Measurements from ENCODE around the gene CCL20. TPM values are rescaled to one million over a fixed set of nuclear protein-coding genes. Genes with fewer than 3 reads are reported as not detected.
A peak's percentile ranks its signal among the peaks of the same experiment; 100 is the strongest.

Gene CCL20, protein sequence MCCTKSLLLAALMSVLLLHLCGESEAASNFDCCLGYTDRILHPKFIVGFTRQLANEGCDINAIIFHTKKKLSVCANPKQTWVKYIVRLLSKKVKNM
- not detected in 2 replicates for polyA plus RNA-seq
- not detected in 2 replicates for polyA minus RNA-seq

DNA sequence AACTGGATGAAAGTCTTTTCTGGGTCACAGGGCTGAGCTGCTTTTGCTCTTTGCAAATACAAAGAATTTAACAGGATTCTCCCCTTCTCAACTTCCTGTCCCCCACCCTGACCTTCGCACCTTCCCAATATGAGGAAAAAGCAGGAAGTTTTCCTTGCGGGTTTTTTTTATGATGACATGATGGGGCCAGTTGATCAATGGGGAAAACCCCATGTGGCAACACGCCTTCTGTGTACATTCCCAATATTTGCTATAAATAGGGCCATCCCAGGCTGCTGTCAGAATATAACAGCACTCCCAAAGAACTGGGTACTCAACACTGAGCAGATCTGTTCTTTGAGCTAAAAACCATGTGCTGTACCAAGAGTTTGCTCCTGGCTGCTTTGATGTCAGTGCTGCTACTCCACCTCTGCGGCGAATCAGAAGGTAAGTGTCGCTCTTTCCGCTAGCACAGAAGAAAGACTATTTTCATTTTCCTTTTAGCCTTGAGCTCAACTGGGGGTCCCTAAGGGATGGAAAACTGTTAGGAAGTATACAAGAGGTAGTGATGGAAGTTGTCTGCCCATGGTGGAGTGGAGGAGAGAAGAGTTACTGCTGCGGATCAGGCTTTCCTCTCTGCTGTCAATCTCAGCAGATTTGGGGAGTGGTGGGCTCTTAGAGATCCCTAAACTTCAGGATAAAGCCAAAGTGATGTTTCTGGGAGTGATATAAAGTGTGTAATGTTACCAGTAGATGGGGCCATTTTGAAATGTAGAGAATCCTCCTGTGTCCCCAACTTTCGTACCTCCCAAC lies at the start of gene CCL20:
TSS of gene CCL20 (plus strand) at position 281 of the 792 bp plus-strand sequence. CDS start at position 351, 70 bp downstream.
- Histone ChIP-seq H3K27ac (ENCODE audit: low read length) (no peak within 1 kb of the TSS), H3K9me2 (ENCODE audit: insufficient read depth, low read length) (no peaks in the 10 kb centered on the region), H3K27me3 (ENCODE audit: insufficient read depth, low read depth, low read length) (no peaks in the 10 kb centered on the region), H3K4me2 (ENCODE audit: low read length) (no peak within 1 kb of the TSS), H3K4me3 (ENCODE audit: low read length) (no peak within 1 kb of the TSS), H3F3A (ENCODE audit: insufficient read depth, low read length, poor library complexity, severe bottlenecking) (no peaks in the 10 kb centered on the region), H3K36me3 (ENCODE audit: insufficient read depth, low read length) (no peaks in the 10 kb centered on the region), H3K9me3 (ENCODE audit: low read length) (no peaks in the 10 kb centered on the region), H4K20me1 (ENCODE audit: insufficient read depth) (no peaks in the 10 kb centered on the region), H2AFZ (ENCODE audit: low read depth, low read length) (no peak within 1 kb of the TSS), H3K79me2 (replicated peaks; ENCODE audit: insufficient read depth, low read length) (no peaks in the 10 kb centered on the region), H3K9ac (ENCODE audit: low read length) (no peak within 1 kb of the TSS)
- no peak for TF ChIP-seq SMC3 (conservative IDR thresholded peaks at IDR 0.05; ENCODE audit: poor library complexity)
- TF ChIP-seq EZH2 (IDR thresholded peaks at IDR 0.05; ENCODE audit: borderline replicate concordance, insufficient read depth, low read length, poor library complexity, severe bottlenecking), result no peak
- no peak for TF ChIP-seq EP300 (conservative IDR thresholded peaks at IDR 0.05; ENCODE audit: poor library complexity, severe bottlenecking)
- TF ChIP-seq RAD21 (conservative IDR thresholded peaks at IDR 0.05), result no peak
- no peak for TF ChIP-seq POLR2AphosphoS5 (IDR thresholded peaks at IDR 0.05)
- no peak for TF ChIP-seq MXI1 (conservative IDR thresholded peaks at IDR 0.05; ENCODE audit: poor library complexity, severe bottlenecking)
- no peak for TF ChIP-seq TAF1 (IDR thresholded peaks at IDR 0.05; ENCODE audit: low read depth)
- TF ChIP-seq, protein P1, sequence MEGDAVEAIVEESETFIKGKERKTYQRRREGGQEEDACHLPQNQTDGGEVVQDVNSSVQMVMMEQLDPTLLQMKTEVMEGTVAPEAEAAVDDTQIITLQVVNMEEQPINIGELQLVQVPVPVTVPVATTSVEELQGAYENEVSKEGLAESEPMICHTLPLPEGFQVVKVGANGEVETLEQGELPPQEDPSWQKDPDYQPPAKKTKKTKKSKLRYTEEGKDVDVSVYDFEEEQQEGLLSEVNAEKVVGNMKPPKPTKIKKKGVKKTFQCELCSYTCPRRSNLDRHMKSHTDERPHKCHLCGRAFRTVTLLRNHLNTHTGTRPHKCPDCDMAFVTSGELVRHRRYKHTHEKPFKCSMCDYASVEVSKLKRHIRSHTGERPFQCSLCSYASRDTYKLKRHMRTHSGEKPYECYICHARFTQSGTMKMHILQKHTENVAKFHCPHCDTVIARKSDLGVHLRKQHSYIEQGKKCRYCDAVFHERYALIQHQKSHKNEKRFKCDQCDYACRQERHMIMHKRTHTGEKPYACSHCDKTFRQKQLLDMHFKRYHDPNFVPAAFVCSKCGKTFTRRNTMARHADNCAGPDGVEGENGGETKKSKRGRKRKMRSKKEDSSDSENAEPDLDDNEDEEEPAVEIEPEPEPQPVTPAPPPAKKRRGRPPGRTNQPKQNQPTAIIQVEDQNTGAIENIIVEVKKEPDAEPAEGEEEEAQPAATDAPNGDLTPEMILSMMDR (IDR thresholded peaks at IDR 0.05; ENCODE audit: poor library complexity, severe bottlenecking), result no peak
- TF ChIP-seq, protein P2, sequence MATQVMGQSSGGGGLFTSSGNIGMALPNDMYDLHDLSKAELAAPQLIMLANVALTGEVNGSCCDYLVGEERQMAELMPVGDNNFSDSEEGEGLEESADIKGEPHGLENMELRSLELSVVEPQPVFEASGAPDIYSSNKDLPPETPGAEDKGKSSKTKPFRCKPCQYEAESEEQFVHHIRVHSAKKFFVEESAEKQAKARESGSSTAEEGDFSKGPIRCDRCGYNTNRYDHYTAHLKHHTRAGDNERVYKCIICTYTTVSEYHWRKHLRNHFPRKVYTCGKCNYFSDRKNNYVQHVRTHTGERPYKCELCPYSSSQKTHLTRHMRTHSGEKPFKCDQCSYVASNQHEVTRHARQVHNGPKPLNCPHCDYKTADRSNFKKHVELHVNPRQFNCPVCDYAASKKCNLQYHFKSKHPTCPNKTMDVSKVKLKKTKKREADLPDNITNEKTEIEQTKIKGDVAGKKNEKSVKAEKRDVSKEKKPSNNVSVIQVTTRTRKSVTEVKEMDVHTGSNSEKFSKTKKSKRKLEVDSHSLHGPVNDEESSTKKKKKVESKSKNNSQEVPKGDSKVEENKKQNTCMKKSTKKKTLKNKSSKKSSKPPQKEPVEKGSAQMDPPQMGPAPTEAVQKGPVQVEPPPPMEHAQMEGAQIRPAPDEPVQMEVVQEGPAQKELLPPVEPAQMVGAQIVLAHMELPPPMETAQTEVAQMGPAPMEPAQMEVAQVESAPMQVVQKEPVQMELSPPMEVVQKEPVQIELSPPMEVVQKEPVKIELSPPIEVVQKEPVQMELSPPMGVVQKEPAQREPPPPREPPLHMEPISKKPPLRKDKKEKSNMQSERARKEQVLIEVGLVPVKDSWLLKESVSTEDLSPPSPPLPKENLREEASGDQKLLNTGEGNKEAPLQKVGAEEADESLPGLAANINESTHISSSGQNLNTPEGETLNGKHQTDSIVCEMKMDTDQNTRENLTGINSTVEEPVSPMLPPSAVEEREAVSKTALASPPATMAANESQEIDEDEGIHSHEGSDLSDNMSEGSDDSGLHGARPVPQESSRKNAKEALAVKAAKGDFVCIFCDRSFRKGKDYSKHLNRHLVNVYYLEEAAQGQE (IDR thresholded peaks at IDR 0.05; ENCODE audit: borderline replicate concordance), result no peak

DNA sequence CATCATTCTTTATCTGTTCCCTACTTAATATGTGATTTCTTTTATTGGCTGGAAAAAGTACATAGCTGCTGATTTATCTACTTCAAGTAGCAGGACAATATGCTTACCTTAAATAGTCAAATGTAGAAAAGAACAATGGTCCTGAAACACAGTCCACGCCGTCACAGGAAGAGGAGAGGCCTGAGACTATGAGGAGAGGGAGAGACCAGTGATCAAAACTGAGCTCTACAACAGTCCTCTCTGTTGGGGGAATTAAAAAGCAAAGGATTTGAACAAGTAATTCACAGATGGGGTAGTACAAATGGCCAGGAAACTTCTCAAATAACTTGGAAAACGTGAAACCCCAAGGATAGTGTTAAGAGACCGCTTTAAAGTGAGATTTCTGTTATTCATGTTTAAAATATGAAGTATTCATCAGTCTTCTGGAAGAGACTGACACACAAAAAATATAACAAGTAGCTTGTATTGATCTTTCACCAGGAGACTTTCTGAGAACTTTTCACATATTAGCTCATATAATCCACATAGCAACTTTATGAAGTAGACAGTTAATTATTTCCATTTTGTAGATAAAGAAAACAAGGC lies 47.8 kb upstream of the CCL20 start:
- Histone ChIP-seq H2AFZ (ENCODE audit: low read depth, low read length) (no peak overlapping the region), H3K27me3 (ENCODE audit: insufficient read depth, low read depth, low read length) (no peaks in the 10 kb centered on the region), H3K9ac (ENCODE audit: low read length) (no peak overlapping the region), H3K27ac (ENCODE audit: low read length) (peak overlapping the region; percentile 26), H3F3A (ENCODE audit: insufficient read depth, low read length, poor library complexity, severe bottlenecking) (peaks cover 4% of the 10 kb centered on the region), H3K36me3 (ENCODE audit: insufficient read depth, low read length) (no peaks in the 10 kb centered on the region), H3K9me3 (ENCODE audit: low read length) (no peaks in the 10 kb centered on the region), H3K9me2 (ENCODE audit: insufficient read depth, low read length) (no peaks in the 10 kb centered on the region), H3K4me2 (ENCODE audit: low read length) (no peak overlapping the region), H3K79me2 (replicated peaks; ENCODE audit: insufficient read depth, low read length) (no peaks in the 10 kb centered on the region), H3K4me3 (ENCODE audit: low read length) (no peak overlapping the region), H4K20me1 (ENCODE audit: insufficient read depth) (no peaks in the 10 kb centered on the region)
- TF ChIP-seq, protein P1 (IDR thresholded peaks at IDR 0.05; ENCODE audit: poor library complexity, severe bottlenecking), result no peak
- TF ChIP-seq MXI1 (conservative IDR thresholded peaks at IDR 0.05; ENCODE audit: poor library complexity, severe bottlenecking) (no peak), TAF1 (IDR thresholded peaks at IDR 0.05; ENCODE audit: low read depth) (no peak), SMC3 (conservative IDR thresholded peaks at IDR 0.05; ENCODE audit: poor library complexity) (no peak), POLR2AphosphoS5 (IDR thresholded peaks at IDR 0.05) (no peak), EZH2 (IDR thresholded peaks at IDR 0.05; ENCODE audit: borderline replicate concordance, insufficient read depth, low read length, poor library complexity, severe bottlenecking) (no peak), RAD21 (conservative IDR thresholded peaks at IDR 0.05) (no peak), EP300 (conservative IDR thresholded peaks at IDR 0.05; ENCODE audit: poor library complexity, severe bottlenecking) (no peak)
- TF ChIP-seq, protein P2 (IDR thresholded peaks at IDR 0.05; ENCODE audit: borderline replicate concordance), result no peak
